NCI-H2107 treated with DMSO at 0.1 percent for 48 hours (cell line): ENCODE data around the gene CCDC92B.
A peak's percentile ranks its signal among the peaks of the same experiment; 100 is the strongest.
"Not testable (repeated sequence)": the region's sequence is repeated elsewhere in the genome, so short reads cannot be mapped to it uniquely, and the experiment has no call there.

Source experiments
- DNase-seq: peaks from one replicate; lab custom pipeline; 2025; ENCODE audit not compliant: unreplicated experiment; lab: John Stamatoyannopoulos, UW

CCDC92B gene

DNA sequence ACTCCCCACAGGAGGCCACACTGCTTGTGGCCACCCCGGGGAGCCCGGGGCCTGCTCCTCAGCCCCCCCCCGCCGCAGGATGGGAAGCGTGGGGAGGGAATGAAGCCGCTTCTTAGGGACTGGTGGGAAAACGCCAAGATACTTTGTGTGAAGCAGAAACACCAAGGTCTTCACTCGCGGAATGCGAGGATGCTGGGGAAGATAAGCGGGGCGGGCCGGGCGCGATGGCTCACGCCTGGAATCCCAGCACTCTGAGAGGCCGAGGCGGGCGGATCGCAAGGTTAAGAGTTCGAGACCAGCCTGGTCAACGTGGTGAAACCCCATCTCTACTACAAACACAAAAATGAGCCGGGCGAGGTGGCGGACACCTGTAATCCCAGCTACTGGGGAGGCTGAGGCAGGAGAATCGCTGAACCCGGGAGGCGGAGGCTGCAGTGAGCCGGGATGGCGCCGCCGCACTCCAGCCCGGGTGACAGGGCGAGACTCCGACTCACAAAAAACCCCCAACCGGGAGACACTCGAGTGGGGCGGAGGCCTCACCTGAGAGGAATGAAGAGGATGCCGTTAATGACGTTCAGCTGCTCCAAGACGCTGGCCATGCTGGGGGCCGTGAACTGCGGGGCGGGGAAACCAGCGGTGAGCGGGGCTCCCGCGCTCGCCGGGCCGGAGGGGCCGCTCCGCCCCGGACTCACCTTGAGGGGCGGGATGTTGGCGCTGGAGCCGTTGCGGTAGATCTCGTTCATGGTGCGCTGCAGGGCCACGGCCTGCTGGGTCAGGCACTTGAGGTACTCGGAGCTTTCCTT is 58.2 kb downstream of the CCDC92B start:
- no peak for DNase-seq

DNA sequence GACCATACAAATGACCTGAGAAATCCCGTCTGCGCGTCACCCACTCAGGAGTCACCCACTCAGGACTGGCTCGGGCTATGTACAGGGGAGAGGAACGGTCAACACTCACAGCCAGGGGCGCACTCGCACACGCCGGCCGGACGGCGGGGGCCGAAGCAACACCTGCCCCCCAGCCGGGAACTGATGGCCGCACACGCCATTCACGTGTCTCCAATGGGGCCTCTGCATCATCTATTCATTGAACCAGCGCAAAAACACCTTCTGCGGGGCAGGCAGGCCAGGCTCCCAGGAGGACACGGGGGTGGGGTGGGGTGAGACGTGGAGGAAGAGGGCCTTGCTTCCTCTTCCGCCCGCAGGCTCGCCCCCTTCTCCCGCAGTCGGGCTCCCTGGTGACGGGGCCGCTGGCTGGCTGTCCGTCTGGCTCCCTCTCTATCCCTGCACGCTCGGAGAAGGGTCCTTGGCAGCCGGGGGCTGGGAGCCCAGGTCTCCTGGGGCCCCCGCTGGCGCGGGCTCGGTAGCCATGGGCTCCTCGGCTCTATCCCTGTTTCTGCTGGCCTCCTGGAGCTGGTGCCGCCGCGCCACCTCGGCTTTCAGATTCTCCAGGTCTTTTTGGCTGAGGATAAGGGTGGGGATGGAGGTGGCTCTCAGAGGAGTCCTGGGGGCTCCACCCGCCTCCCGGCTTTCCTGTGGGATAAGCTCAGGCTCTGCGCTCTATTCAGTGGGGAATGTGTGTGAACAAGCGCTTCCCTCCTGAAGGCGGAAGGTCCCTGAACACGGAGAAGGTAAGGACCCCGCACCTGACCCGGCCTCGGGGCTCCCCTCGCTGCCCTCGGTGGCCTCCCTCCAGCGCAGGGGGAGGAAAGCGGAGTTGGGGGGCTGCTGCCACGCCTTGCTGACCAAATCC is 59.0 kb downstream of the CCDC92B start:
- DNase-seq, result no peak

DNA sequence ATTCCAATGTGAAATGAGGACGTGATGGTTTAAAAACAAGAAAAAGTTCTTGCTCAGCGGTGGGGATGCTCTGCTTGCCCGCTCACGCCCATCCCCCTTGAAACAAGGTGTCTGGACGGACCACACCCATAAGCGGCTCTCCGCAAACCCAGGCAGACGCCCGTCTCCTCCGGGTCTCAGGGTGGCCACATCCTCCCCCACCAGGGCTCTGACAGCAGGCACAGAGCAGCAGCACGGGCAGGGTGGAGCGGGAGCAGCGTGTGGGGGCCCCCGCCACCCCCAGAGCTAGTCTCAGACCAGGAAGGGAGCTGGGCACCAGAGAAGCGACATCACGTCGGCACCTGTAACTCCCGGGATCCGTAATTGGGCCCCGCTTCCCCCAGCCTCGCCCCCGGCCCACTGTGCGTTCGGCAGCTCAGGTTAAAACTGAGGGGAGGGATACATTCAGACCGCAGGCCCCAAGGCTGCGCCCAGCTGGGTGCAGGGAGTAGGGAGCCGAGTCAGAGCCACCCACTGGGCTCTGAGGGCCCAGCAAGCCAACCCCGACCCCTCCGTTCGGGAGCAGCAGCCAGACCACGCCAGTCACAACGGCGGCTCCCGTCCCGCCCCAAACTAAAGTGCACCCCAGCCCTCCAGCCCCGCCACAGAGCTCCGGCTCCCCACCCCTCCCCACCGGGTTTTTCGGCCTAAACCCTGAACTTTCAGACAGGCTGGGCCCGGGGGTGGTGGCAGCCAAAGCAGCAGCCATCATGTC is 59.9 kb downstream of the CCDC92B start:
- DNase-seq, result no peak

DNA sequence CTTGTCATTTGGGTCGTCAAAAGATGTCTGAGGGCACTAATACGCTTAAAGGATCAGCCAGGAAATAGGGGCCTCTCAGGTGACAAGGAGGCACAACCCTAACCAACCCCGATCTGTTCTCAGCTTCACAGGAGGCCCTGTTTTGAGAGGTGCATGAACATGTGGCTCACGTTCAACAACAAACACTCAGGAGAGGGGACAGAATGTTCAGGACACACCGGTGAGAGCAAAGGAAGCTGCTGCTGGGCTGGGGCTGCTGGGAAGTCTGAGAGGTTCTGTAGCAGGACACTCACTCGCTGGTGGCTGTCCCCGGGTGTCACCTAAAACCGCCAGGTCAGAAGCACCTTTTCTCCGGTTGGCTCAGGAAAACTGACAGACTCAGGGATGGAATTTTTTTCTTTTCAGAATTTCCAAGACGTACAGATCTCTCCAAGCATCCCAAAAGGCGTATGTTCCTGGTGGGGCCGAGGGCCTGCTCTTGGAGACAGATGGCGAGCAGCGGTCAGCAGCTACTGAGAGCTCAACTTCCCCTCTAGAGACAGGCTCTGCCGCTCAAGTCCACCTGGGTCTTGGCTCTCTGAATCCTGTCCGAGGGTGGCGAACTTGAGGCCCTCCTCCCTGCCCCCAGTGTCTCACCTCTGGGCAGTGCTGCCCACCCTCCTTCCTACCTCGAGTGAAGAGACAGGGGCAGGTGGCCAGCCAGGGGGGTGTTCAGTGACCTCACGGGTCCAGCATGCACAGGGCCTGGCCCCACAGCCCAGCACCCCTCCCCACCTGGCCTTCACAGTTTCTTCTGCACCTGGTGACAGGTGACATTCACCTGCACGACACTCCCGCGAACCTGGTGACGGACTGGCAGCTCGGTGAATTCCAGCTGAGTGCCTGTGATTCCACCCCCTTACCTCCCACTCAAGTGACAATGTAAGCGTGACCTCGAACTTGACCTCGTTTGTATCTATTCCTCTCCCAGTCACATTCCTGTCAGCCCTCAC is 60.8 kb downstream of the CCDC92B start:
- peak; percentile 17 for DNase-seq

DNA sequence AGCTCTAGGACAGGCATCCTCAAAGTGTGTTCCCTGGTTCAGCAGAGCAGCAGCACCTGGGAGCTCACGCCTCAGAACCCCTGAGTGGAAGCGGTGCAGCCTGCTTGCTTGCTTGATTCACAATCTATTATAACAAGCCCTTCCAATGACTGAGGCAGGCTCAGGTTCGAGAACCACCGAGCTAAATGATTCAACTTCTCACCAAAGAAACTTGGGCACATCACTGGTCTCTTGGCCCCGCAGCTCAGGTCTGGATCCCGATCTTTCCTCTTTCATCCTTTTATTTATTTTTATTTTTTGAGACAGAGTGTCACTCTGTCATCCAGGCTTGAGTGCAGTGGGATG is 62.4 kb downstream of the CCDC92B start:
- DNase-seq, result no peak

DNA sequence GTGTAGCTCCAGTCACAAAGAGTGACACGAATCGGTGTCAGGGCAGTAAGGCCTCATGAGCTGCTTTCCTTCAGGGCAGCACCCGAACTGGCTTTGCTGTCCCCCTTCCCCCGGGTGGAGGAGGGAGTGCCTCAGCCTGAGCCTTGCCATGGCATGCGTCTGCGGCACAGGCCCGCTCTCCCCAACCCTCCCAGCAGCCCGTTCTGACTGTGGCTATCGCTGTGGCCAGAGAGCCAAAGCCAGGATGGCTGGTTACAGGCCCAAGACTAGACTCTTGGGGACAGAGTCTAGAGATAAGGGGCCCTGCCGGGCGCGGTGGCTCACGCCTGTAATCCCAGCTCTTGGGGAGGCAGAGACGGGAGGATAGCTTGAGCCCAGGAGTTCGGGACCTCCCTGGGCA is 63.8 kb downstream of the CCDC92B start:
- DNase-seq, result no peak

DNA sequence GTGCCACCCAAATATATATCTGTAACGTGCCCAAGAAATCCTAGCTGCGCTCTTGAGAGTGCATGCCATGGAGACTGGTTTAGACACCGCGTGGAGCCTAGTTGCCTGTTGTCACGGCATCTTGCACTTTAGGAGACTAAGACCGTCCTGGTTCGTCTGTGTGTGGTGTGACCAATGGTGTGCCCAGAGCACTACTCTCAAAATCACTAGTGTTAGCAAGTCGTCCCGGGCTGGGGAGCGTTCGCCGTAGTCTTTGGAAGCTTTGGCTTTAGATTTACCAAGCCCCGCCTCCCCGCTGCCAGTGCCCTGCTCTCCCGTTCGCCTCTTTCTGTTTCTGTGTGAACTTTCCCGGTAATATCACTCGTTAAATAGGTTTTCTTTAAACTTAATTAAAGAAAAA is 64.9 kb downstream of the CCDC92B start:
- no peak for DNase-seq

DNA sequence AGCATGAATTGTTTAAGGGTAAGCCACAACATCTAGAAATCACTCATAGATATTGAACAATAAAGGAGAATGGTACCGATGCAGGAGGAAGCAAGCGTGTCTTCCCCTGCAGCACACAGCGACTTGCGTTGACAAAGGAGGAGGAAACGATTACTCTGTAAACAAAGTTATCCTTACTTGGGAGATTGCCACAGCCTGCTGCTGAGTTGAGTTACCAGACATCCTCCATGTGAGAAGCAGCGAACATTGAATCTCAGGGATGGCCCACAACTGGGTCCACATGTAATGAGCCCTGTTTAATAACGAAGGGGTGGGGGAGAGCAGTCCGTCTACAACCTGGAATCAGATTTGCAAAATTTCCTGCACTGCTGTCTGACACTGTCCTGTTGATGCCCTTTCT is 65.5 kb downstream of the CCDC92B start:
- DNase-seq, result no peak

DNA sequence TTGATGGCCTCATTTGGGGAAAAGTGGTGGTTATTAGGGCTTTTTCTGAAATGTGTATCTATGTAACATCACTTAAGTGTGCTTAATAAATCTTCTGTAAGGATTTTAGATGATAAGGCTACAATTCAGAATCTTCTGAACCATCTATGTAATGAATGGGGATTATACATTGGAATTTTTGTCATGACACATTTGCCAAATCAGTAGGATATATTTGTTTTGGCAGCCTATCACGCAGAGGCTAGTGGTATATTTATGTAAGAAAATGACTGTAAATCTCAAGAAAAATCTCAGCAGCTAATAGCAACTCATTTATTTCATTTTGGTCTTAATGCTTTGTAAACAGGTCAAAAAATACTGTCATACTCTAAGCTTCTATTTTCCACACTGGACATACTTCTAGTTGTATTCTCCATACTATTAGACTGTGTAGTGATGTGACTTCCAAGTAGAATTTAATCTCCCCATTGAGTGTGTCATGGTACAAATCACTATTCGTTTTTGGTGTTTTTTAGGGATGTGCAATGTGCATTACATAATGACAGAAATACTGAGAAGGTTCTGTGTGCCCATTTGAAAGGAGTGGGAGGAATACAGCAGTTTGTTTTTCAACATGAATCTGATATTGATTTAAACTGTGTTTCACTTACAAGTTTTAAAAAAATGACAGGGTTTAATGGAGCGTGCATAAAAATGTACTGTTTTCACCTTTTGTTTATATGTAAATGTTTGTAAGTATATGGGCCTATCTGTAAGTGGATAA is 67.1 kb downstream of the CCDC92B start:
- DNase-seq, result no peak

DNA sequence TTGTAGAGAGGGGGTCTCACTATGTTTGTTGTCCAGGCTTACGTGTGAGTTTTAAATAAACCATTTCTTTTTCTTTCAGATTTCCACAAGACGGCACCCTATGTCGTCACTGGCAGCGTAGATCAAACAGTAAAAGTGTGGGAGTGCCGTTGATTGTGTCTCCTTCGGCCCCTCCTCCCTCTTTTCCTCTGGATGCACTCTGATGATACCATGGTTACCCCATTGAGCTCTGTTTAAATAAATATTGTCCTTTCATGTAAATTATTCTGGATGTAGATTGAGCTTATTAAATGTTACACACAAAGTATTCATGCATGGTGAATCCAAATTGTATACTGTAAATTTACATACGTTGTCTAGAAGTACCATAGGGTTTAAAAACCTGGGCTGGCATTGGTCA is 67.8 kb downstream of the CCDC92B start:
- no peak for DNase-seq

DNA sequence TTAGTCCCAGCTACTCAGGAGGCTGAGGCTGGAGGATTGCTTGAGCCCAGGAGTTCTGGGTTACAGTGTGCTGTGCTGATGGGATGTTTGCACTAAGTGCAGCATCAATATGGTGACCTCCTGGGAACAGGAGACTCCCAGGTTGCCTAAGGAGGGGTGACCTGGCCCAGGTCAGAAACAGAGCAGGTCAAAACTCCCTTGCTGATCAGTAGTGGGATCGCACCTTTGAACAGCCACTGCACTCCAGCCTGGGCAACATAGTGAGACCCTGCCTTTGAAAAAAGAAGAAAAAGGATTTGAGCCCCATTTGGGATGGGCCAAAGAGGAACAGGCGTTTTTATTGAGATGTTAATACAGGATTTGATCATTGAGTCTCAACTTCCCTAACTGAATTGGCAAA is 68.5 kb downstream of the CCDC92B start:
- DNase-seq, result no peak

DNA sequence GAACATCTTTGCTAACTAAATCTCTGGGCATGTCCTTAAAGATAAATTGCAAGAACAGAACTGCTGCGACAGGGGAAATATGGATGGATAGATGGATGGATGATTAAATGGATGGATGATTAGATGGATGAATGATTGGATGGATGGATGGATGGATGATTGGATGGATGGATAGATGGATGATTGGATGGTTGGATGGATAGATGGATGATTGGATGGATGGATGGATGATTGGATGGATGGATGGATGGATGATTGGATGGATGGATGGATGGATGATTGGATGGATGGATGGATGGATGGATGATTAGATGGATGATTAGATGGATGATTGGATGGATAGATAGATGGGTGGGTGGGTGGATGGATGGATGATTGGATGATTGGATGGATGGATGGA is 70.2 kb downstream of the CCDC92B start:
- DNase-seq, result not testable (repeated sequence)
